NCI-H524 (cell line): ENCODE results near the gene CD63.
A peak's percentile ranks its signal among the peaks of the same experiment; 100 is the strongest.

ENCODE experiments used
- DNase-seq, 2 experiments: peaks; one replicate each; lab custom pipeline; 2025; lab: John Stamatoyannopoulos, UW

Gene CD63

DNA sequence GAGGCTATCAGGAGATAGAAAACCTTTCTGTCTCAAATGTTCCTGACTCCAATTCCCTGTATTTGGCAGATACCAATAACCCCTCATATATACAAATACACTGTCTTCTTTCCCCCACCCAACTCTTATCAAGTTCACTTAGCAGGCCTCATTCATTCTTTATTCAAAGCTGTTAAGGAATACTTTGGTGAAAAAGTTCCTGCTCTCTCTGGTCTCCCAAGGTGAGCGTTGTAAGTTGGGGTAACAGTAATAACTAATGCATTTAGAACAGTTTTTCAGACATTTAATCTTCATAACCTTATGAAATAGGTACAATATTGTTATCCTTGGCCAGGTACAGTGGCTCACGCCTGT is 10.2 kb upstream of the CD63 start:
- no peak for DNase-seq

GRCh38 chr12:55738123-55739024 is 9.6 kb upstream of the CD63 start:
- peak; percentile 90 to 93 for DNase-seq

DNA sequence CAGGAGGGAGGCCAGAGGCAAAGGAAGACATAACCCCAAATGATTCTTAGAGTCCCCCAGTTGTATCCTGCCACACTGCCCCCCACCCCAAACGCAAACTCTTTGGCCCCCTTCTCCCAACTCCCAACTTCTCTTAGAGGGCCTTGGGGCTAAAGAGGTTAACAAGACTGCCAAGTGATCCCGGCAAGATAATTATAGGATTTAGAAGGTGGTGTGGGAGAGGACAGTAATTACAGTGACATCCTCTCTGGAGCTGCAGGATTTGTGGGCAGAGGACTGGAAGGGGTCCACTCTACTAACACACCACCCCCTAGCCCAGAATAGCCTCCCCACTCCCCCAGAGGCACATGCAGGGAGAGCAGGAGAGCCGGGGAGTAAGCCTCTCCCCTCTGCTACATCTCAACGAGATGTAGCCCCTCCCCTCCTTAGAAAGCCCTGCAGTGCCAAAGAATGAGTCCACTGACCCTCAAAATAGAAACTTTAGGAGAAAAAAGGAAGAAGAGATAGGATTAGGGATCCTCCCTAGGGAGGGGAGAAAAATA is 8.8 kb upstream of the CD63 start:
- DNase-seq, result peak; percentile 50 to 56

GRCh38 chr12:55736780-55737580 is 8.2 kb upstream of the CD63 start:
- peak; percentile 71 to 89 for DNase-seq

- no peak for DNase-seq
Observed at GRCh38 chr12:55736076-55736475, 7.3 kb upstream of the CD63 start.

GRCh38 chr12:55734595-55734994 is 5.8 kb upstream of the CD63 start:
- DNase-seq, result no peak

DNA sequence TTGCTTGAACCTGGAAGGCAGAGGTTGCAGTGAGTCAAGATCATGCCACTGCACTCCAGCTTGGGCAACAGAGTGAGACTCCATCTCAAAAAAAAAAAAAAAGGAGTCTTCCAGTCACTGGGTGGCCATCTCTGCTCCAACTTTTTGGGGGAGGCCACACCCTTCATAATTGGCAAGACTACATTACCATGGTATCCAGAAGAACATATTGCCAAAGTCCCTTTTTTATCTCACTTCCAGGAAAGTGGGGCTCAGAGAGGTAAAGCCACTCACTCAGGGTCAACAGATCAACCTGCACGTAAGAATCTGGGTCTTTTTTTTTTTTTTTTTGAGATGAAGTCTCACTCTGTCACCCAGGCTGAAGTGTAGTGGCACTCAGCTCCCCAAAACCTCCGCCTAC is 5.0 kb upstream of the CD63 start:
- DNase-seq, result no peak

GRCh38 chr12:55733021-55733555 is 4.3 kb upstream of the CD63 start:
- no peak for DNase-seq

DNA sequence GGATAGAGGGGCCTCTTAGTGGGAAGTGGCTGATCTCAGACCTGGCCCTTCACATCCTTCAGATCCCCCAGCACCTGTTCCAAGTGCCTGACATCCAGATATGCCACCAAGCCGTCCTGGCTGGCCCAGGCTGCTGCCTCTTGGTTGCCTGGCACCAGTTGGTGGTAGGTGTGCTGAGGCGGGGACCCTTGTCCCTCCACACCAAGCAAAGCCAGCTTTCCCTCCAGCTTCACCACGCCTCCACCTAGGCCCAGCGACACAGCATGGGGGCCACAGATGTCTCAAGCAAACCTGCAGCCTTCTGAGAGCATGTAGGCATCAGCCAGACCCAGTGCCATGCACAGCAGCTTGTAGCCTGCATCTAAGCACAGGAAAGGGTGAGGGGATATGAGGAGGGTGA is 3.5 kb upstream of the CD63 start:
- DNase-seq, result no peak

- peak; percentile 48 to 65 for DNase-seq
Observed at GRCh38 chr12:55729819-55730818, 1.3 kb upstream of the CD63 start.

- DNase-seq, result peak in 1 of 2 experiments; percentile 30
Observed at GRCh38 chr12:55728186-55728938, 447 bp downstream of the CD63 start.

GRCh38 chr12:55727643-55728185 is 1.1 kb downstream of the CD63 start:
- DNase-seq, result no peak

DNA sequence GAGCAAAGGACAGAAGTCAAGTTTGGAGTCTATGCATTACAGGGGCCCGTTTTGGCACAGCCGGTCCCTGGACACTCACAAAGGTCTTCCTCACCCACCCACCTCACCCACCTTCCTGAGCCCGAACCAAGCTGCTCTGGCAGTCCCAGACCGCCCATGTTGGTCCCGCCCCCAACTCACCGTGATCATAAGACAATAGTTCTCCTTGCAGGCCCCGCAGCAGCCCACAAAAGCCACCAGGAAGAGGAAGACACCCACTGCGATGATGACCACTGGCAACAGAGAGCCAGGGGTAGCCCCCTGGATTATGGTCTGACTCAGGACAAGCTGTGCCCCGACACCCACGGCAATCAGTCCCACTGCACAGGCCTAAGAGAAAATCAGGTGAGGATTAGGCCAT is 1.8 kb downstream of the CD63 start:
- DNase-seq, result no peak

- DNase-seq, result no peak
Observed at GRCh38 chr12:55725556-55725955, 3.3 kb downstream of the CD63 start.

- peak; percentile 12 to 49 for DNase-seq
Observed at GRCh38 chr12:55724940-55725309, 3.9 kb downstream of the CD63 start.

DNA sequence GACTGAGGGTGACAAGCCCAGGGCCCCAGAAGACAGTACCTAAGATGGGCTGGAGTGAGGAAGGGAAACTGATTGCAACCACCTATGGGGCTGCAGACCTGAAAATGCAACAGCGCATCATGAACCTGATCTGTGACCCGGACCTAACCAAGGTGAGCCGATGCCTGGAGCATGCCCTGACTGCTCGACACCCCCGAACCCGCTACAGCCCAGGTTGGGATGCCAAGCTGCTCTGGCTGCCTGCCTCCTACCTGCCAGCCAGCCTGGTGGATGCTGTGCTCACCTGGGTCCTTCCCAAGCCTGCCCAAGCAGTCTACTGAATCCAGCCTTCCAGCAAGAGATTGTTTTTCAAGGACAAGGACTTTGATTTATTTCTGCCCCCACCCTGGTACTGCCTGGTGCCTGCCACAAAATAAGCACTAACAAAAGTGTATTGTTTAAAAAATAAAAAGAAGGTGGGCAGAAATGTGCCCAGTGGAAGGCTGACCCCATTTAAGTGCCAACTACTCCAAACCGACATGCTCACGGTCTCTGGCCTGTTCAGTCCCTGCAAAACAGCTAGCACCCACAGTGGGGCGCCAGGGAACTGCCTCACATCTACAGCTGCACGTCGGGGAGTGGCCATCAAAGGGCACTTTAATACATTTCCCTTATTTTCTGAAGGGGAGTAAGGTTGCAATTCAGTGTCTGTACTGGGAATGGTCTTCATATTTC is 4.4 kb downstream of the CD63 start:
- peak; percentile 45 to 63 for DNase-seq

GRCh38 chr12:55723516-55724225 is 5.1 kb downstream of the CD63 start:
- no peak for DNase-seq

- DNase-seq, result peak in 1 of 2 experiments; percentile 2
Observed at GRCh38 chr12:55722948-55723347, 5.9 kb downstream of the CD63 start.

DNA sequence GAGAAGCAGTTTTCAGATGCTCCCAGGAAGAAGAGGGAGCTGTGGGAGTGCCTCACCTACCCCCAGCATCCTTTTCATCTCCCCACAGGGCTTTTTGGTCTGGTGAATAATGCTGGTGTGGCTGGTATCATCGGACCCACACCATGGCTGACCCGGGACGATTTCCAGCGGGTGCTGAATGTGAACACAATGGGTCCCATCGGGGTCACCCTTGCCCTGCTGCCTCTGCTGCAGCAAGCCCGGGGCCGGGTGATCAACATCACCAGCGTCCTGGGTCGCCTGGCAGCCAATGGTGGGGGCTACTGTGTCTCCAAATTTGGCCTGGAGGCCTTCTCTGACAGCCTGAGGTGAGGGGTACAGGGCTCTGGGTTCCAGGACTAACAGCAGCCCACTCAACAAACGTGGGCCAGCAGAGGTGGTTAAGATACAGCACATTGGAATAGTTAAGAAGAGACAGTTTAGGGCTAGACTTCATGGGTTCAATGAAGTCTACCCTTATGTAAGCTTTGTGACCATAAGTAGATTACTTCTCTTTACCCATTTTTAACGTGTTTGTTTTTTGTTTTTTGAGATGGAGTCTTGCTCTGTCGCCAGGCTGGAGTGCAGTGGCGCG is 7.1 kb downstream of the CD63 start:
- DNase-seq, result no peak
